Stimulated activated CD8-positive, alpha-beta memory T cell treated with anti-CD3 and anti-CD28 coated beads, Interleukin-2, amount 100 ng/mL, for 48 hours (primary cell): ENCODE data around the gene MGAT4C.
"Not testable (repeated sequence)": the region's sequence is repeated elsewhere in the genome, so short reads cannot be mapped to it uniquely, and the experiment has no call there.

Experiments
- DNase-seq, 2 donors: peaks; one replicate each; pipeline ENCODE4 v3.0.0-alpha.2; 2020; ENCODE audit warnings: low read depth in 2 of 2

The MGAT4C gene

GRCh38 chr12:86256163-86256562 lies at the start of gene MGAT4C:
TSS of gene MGAT4C (minus strand) at chr12:86256391.
- no peak for DNase-seq

GRCh38 chr12:86296396-86296795 lies 40.2 kb upstream of the MGAT4C start:
- not testable (repeated sequence) for DNase-seq

GRCh38 chr12:86293682-86294240 lies 37.6 kb upstream of the MGAT4C start:
- no peak for DNase-seq

GRCh38 chr12:86292480-86292879 lies 36.3 kb upstream of the MGAT4C start:
- DNase-seq = no peak

- no peak for DNase-seq
Measured at GRCh38 chr12:86290615-86291014, 34.4 kb upstream of the MGAT4C start.

GRCh38 chr12:86286119-86286518 lies 29.9 kb upstream of the MGAT4C start:
- DNase-seq = no peak

- no peak for DNase-seq
Measured at GRCh38 chr12:86283620-86284019, 27.4 kb upstream of the MGAT4C start.

- no peak for DNase-seq
Measured at GRCh38 chr12:86275356-86275755, 19.2 kb upstream of the MGAT4C start.

GRCh38 chr12:86265329-86265695 lies 9.1 kb upstream of the MGAT4C start:
- no peak for DNase-seq

GRCh38 chr12:86264451-86265328 lies 8.5 kb upstream of the MGAT4C start:
- DNase-seq = no peak

GRCh38 chr12:86261578-86261977 lies 5.4 kb upstream of the MGAT4C start:
- DNase-seq = no peak

- DNase-seq = no peak
Measured at GRCh38 chr12:86261142-86261541, 5.0 kb upstream of the MGAT4C start.

- no peak for DNase-seq
Measured at GRCh38 chr12:86260183-86260582, 4.0 kb upstream of the MGAT4C start.

GRCh38 chr12:86257134-86257533 lies 943 bp upstream of the MGAT4C start:
- DNase-seq = no peak

- DNase-seq = no peak
Measured at GRCh38 chr12:86254399-86255107, 1.6 kb downstream of the MGAT4C start.

- no peak for DNase-seq
Measured at GRCh38 chr12:86249851-86250250, 6.3 kb downstream of the MGAT4C start.

- no peak for DNase-seq
Measured at GRCh38 chr12:86249276-86249675, 6.9 kb downstream of the MGAT4C start.

GRCh38 chr12:86247871-86248270 lies 8.3 kb downstream of the MGAT4C start:
- DNase-seq = no peak

GRCh38 chr12:86241600-86241999 lies 14.6 kb downstream of the MGAT4C start:
- DNase-seq = no peak

- no peak for DNase-seq
Measured at GRCh38 chr12:86234316-86234855, 21.8 kb downstream of the MGAT4C start.

- no peak for DNase-seq
Measured at GRCh38 chr12:86233126-86233525, 23.1 kb downstream of the MGAT4C start.

GRCh38 chr12:86230516-86231146 lies 25.6 kb downstream of the MGAT4C start:
- DNase-seq = no peak
